Measurements from ENCODE around the gene STX17. TPM values are rescaled to one million over a fixed set of nuclear protein-coding genes. Genes with fewer than 3 reads are reported as not detected.

Gene STX17
- total RNA-seq, 1 donor from 2014 or later, result 42.4 TPM

GRCh38 chr9:99916650-99917049 is 10.2 kb downstream of the STX17 start:
- no peak for DNase-seq (ENCODE audit: low spot score, unreplicated experiment)
- Mint-ChIP-seq H3K36me3 (ENCODE audit: insufficient read depth) (peaks cover 25% of the 10 kb centered on the region), H3K4me1 (ENCODE audit: low read depth) (peaks cover 10% of the 10 kb centered on the region), H3K27me3 (no peaks in the 10 kb centered on the region), H3K9me3 (ENCODE audit: low read depth) (no peaks in the 10 kb centered on the region), H3K27ac (no peak overlapping the region), H3K4me3 (ENCODE audit: low read depth) (no peak overlapping the region)
- TF ChIP-seq, protein P1, sequence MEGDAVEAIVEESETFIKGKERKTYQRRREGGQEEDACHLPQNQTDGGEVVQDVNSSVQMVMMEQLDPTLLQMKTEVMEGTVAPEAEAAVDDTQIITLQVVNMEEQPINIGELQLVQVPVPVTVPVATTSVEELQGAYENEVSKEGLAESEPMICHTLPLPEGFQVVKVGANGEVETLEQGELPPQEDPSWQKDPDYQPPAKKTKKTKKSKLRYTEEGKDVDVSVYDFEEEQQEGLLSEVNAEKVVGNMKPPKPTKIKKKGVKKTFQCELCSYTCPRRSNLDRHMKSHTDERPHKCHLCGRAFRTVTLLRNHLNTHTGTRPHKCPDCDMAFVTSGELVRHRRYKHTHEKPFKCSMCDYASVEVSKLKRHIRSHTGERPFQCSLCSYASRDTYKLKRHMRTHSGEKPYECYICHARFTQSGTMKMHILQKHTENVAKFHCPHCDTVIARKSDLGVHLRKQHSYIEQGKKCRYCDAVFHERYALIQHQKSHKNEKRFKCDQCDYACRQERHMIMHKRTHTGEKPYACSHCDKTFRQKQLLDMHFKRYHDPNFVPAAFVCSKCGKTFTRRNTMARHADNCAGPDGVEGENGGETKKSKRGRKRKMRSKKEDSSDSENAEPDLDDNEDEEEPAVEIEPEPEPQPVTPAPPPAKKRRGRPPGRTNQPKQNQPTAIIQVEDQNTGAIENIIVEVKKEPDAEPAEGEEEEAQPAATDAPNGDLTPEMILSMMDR (IDR thresholded peaks at IDR 0.05; ENCODE audit: unreplicated experiment), result no peak

GRCh38 chr9:99918134-99918533 is 11.7 kb downstream of the STX17 start:
- TF ChIP-seq, protein P1 (IDR thresholded peaks at IDR 0.05; ENCODE audit: unreplicated experiment), result no peak
- Mint-ChIP-seq H3K36me3 (ENCODE audit: insufficient read depth) (peaks cover 33% of the 10 kb centered on the region), H3K27ac (no peak overlapping the region), H3K9me3 (ENCODE audit: low read depth) (peaks cover 2% of the 10 kb centered on the region), H3K27me3 (no peaks in the 10 kb centered on the region), H3K4me1 (ENCODE audit: low read depth) (peaks cover 5% of the 10 kb centered on the region), H3K4me3 (ENCODE audit: low read depth) (no peak overlapping the region)
- no peak for DNase-seq (ENCODE audit: low spot score, unreplicated experiment)

DNA sequence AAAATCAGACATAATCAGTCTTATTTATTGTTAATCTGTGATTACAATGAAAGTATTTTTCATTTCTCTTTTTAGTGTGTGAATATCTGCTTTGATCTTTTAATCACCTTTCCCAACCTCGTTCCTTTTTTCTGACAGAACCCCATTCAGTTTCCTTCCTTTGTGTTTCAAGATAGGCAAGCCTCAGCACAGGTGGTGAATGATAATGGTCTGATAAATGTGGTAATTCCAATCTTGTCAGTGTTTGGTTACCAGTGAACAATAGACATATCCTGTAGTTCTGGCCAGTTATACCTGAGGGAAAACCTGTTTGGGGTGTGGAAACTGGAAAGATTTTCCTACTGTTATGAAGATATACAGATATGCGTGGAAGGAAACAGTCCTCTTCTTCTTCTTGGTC is 13.5 kb downstream of the STX17 start:
- H3K27ac Mint-ChIP-seq, result no peak overlapping the region
- peaks cover 48% of the 10 kb centered on the region for H3K36me3 Mint-ChIP-seq (ENCODE audit: insufficient read depth)
- peaks cover 2% of the 10 kb centered on the region for H3K4me1 Mint-ChIP-seq (ENCODE audit: low read depth)
- TF ChIP-seq, protein P1 (IDR thresholded peaks at IDR 0.05; ENCODE audit: unreplicated experiment), result no peak
- peaks cover 7% of the 10 kb centered on the region for H3K9me3 Mint-ChIP-seq (ENCODE audit: low read depth)
- DNase-seq (ENCODE audit: low spot score, unreplicated experiment), result no peak
- H3K27me3 Mint-ChIP-seq, result no peaks in the 10 kb centered on the region
- H3K4me3 Mint-ChIP-seq (ENCODE audit: low read depth), result no peak overlapping the region

GRCh38 chr9:99921875-99922710 is 15.6 kb downstream of the STX17 start:
- Mint-ChIP-seq H3K4me1 (ENCODE audit: low read depth) (peaks cover 2% of the 10 kb centered on the region), H3K4me3 (ENCODE audit: low read depth) (no peak overlapping the region), H3K9me3 (ENCODE audit: low read depth) (peaks cover 19% of the 10 kb centered on the region), H3K27ac (no peak overlapping the region), H3K27me3 (no peaks in the 10 kb centered on the region), H3K36me3 (ENCODE audit: insufficient read depth) (peaks cover 60% of the 10 kb centered on the region)
- no peak for DNase-seq (ENCODE audit: low spot score, unreplicated experiment)
- TF ChIP-seq, protein P1 (IDR thresholded peaks at IDR 0.05; ENCODE audit: unreplicated experiment), result no peak

- no peak for DNase-seq (ENCODE audit: low spot score, unreplicated experiment)
- no peak overlapping the region for H3K4me3 Mint-ChIP-seq (ENCODE audit: low read depth)
- H3K4me1 Mint-ChIP-seq (ENCODE audit: low read depth), result peaks cover 2% of the 10 kb centered on the region
- H3K27me3 Mint-ChIP-seq, result no peaks in the 10 kb centered on the region
- TF ChIP-seq, protein P1 (IDR thresholded peaks at IDR 0.05; ENCODE audit: unreplicated experiment), result no peak
- H3K36me3 Mint-ChIP-seq (ENCODE audit: insufficient read depth), result peaks cover 55% of the 10 kb centered on the region
- H3K27ac Mint-ChIP-seq, result no peak overlapping the region
- H3K9me3 Mint-ChIP-seq (ENCODE audit: low read depth), result peaks cover 20% of the 10 kb centered on the region
Observed at GRCh38 chr9:99922711-99923030, 16.2 kb downstream of the STX17 start.
